Neural cell (in vitro differentiated cells): ENCODE data around the gene DENND11. TPM values are rescaled to one million over a fixed set of nuclear protein-coding genes. Genes with fewer than 3 reads are reported as not detected.

Experiments
- H2AFZ ChIP-seq: fragments of 200-600, 300-800 bp; sonication (generic), shearing (Covaris generic); 2 replicates; pipeline ENCODE4 v1.6.0; 2014; ENCODE audit warnings: low read depth, mild to moderate bottlenecking, antibody characterized with exemption, low read length, moderate library complexity
- H3F3A ChIP-seq: fragments of 200-600 bp; shearing (Covaris generic); 2 replicates; pipeline ENCODE4 v1.6.1; 2016; ENCODE audit warnings: mild to moderate bottlenecking, moderate library complexity, mixed read lengths, antibody characterized with exemption, low read length; ENCODE audit not compliant: insufficient read depth, poor library complexity, severe bottlenecking
- H3K27ac ChIP-seq: fragments of 200-600, 300-800 bp; sonication (generic), shearing (Covaris generic); 2 replicates; pipeline ENCODE4 v1.5.1; 2014; ENCODE audit warnings: mild to moderate bottlenecking, low read length, moderate library complexity
- H3K27me3 ChIP-seq: fragments of 300-800, 200-600 bp; sonication (generic), shearing (Covaris generic); 2 replicates; pipeline ENCODE4 v1.6.0; 2014; ENCODE audit warnings: mild to moderate bottlenecking, low read depth, low read length, moderate library complexity; ENCODE audit not compliant: insufficient read depth
- H3K36me3 ChIP-seq: fragments of 300-800, 200-600 bp; sonication (generic), shearing (Covaris generic); 2 replicates; pipeline ENCODE4 v1.5.1; 2014; ENCODE audit warnings: mild to moderate bottlenecking, antibody characterized with exemption, low read length, moderate library complexity; ENCODE audit not compliant: insufficient read depth
- H3K4me2 ChIP-seq: fragments of 300-800, 200-600 bp; sonication (generic), shearing (Covaris generic); 2 replicates; pipeline ENCODE4 v1.6.0; 2014; ENCODE audit warnings: mild to moderate bottlenecking, low read length
- H3K4me3 ChIP-seq: fragments of 300-800, 200-600 bp; sonication (generic), shearing (Covaris generic); 2 replicates; pipeline ENCODE4 v1.5.1; 2014; ENCODE audit warnings: mild to moderate bottlenecking, low read length, moderate library complexity
- H3K79me2 ChIP-seq: fragments of 200-600 bp; shearing (Covaris generic); replicated peaks from 2 replicates; pipeline ENCODE4 v1.6.0; 2014; ENCODE audit warnings: mild to moderate bottlenecking, low read length, moderate library complexity; ENCODE audit not compliant: insufficient read depth
- H3K9ac ChIP-seq: fragments of 300-800, 200-600 bp; sonication (generic), shearing (Covaris generic); 2 replicates; pipeline ENCODE4 v1.6.1; 2016; ENCODE audit warnings: mild to moderate bottlenecking, low read length, mixed read lengths
- H3K9me2 ChIP-seq: fragments of 200-600 bp; shearing (Covaris generic); 2 replicates; pipeline ENCODE4 v1.6.1; 2016; ENCODE audit warnings: mild to moderate bottlenecking, low read length, mixed read lengths; ENCODE audit not compliant: insufficient read depth
- H3K9me3 ChIP-seq: fragments of 200-600, 300-800 bp; sonication (generic), shearing (Covaris generic); 2 replicates; pipeline ENCODE4 v1.6.1; 2016; ENCODE audit warnings: mild to moderate bottlenecking, mixed run types, low read length, moderate library complexity, mixed read lengths
- H4K20me1 ChIP-seq: fragments of 200-600 bp; shearing (Covaris generic); 2 replicates; pipeline ENCODE4 v1.6.1; 2016; ENCODE audit warnings: mild to moderate bottlenecking, mixed run types; ENCODE audit not compliant: insufficient read depth
- EP300 ChIP-seq: fragments of 450-650 bp; conservative IDR thresholded peaks from 2 replicates; pipeline ENCODE4 v1.6.1; 2014; ENCODE audit warnings: antibody characterized with exemption, mild to moderate bottlenecking, moderate library complexity; ENCODE audit not compliant: poor library complexity, severe bottlenecking
- EZH2 ChIP-seq: fragments of 200-600, 300-800 bp; shearing (Covaris generic), sonication (generic); IDR thresholded peaks from 2 replicates; pipeline ENCODE4 v1.6.1; 2014; ENCODE audit warnings: antibody characterized with exemption, low read length, borderline replicate concordance, mild to moderate bottlenecking; ENCODE audit not compliant: insufficient read depth, poor library complexity, severe bottlenecking
- MXI1 ChIP-seq: fragments of 450-650 bp; conservative IDR thresholded peaks from 2 replicates; pipeline ENCODE4 v1.6.1; 2014; ENCODE audit warnings: antibody characterized with exemption, mild to moderate bottlenecking; ENCODE audit not compliant: poor library complexity, severe bottlenecking
- POLR2AphosphoS5 ChIP-seq: IDR thresholded peaks from 2 replicates; pipeline ENCODE4 v1.6.1; 2012
- RAD21 ChIP-seq: fragments of 450-650 bp; conservative IDR thresholded peaks from 2 replicates; pipeline ENCODE4 v1.6.1; 2014; ENCODE audit warnings: antibody characterized with exemption, mild to moderate bottlenecking, moderate library complexity
- SMC3 ChIP-seq: fragments of 450-650 bp; conservative IDR thresholded peaks from 2 replicates; pipeline ENCODE4 v1.6.1; 2014; ENCODE audit warnings: antibody characterized with exemption, mild to moderate bottlenecking, moderate library complexity; ENCODE audit not compliant: poor library complexity
- TAF1 ChIP-seq: IDR thresholded peaks from 2 replicates; pipeline ENCODE4 v1.6.1; 2012; ENCODE audit warnings: low read depth
- polyA plus RNA-seq: library from polyadenylated mRNA; depleted of rRNA; stranded (reverse); fragments of >200 nt; gene quantifications from 2 replicates; pipeline ENCODE4 v1.2.3, GENCODE V29; 2014
- TF ChIP-seq, protein P1 (sequence below): IDR thresholded peaks from 2 replicates; pipeline ENCODE4 v1.6.1; 2012; ENCODE audit warnings: borderline replicate concordance
- TF ChIP-seq, protein P2 (sequence below): fragments of 450-650 bp; IDR thresholded peaks from 2 replicates; pipeline ENCODE4 v1.5.1; 2014; ENCODE audit warnings: antibody characterized with exemption, mild to moderate bottlenecking, moderate library complexity; ENCODE audit not compliant: poor library complexity, severe bottlenecking

DENND11 gene
- polyA plus RNA-seq, 1 donor from 2014 or later: 24.5 TPM

DNA sequence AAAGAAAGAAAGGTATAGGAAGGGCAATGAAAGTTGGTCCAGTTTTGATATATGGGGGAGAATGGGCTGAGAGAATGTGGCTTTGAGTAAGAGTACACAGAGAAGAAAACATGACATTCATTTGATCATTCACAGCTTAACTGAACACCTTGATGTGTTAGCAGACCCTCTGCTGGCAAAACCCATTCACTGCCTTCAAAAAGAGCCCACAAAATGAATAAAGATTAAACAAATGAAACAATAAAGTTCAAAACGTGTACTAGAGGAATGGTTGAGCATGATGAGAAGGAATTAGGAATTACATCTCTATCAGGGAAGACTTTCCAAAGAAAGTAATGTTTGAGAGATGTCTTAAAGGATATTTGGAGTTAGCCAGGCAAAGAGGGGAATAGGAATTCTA lies 8.3 kb upstream of the DENND11 start:
- Histone ChIP-seq H3K9ac (no peak overlapping the region), H4K20me1 (no peaks in the 10 kb centered on the region), H3F3A (no peaks in the 10 kb centered on the region), H3K27ac (no peak overlapping the region), H3K4me3 (no peak overlapping the region), H3K9me3 (no peaks in the 10 kb centered on the region), H3K79me2 (no peaks in the 10 kb centered on the region), H3K27me3 (no peaks in the 10 kb centered on the region), H3K9me2 (no peaks in the 10 kb centered on the region), H2AFZ (no peak overlapping the region), H3K36me3 (no peaks in the 10 kb centered on the region), H3K4me2 (no peak overlapping the region)
- no peak for TF ChIP-seq SMC3
- no peak for TF ChIP-seq TAF1
- TF ChIP-seq RAD21: no peak
- TF ChIP-seq EP300: no peak
- no peak for TF ChIP-seq EZH2
- TF ChIP-seq, protein P1, sequence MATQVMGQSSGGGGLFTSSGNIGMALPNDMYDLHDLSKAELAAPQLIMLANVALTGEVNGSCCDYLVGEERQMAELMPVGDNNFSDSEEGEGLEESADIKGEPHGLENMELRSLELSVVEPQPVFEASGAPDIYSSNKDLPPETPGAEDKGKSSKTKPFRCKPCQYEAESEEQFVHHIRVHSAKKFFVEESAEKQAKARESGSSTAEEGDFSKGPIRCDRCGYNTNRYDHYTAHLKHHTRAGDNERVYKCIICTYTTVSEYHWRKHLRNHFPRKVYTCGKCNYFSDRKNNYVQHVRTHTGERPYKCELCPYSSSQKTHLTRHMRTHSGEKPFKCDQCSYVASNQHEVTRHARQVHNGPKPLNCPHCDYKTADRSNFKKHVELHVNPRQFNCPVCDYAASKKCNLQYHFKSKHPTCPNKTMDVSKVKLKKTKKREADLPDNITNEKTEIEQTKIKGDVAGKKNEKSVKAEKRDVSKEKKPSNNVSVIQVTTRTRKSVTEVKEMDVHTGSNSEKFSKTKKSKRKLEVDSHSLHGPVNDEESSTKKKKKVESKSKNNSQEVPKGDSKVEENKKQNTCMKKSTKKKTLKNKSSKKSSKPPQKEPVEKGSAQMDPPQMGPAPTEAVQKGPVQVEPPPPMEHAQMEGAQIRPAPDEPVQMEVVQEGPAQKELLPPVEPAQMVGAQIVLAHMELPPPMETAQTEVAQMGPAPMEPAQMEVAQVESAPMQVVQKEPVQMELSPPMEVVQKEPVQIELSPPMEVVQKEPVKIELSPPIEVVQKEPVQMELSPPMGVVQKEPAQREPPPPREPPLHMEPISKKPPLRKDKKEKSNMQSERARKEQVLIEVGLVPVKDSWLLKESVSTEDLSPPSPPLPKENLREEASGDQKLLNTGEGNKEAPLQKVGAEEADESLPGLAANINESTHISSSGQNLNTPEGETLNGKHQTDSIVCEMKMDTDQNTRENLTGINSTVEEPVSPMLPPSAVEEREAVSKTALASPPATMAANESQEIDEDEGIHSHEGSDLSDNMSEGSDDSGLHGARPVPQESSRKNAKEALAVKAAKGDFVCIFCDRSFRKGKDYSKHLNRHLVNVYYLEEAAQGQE: no peak
- no peak for TF ChIP-seq MXI1
- no peak for TF ChIP-seq POLR2AphosphoS5
- TF ChIP-seq, protein P2, sequence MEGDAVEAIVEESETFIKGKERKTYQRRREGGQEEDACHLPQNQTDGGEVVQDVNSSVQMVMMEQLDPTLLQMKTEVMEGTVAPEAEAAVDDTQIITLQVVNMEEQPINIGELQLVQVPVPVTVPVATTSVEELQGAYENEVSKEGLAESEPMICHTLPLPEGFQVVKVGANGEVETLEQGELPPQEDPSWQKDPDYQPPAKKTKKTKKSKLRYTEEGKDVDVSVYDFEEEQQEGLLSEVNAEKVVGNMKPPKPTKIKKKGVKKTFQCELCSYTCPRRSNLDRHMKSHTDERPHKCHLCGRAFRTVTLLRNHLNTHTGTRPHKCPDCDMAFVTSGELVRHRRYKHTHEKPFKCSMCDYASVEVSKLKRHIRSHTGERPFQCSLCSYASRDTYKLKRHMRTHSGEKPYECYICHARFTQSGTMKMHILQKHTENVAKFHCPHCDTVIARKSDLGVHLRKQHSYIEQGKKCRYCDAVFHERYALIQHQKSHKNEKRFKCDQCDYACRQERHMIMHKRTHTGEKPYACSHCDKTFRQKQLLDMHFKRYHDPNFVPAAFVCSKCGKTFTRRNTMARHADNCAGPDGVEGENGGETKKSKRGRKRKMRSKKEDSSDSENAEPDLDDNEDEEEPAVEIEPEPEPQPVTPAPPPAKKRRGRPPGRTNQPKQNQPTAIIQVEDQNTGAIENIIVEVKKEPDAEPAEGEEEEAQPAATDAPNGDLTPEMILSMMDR: no peak

DNA sequence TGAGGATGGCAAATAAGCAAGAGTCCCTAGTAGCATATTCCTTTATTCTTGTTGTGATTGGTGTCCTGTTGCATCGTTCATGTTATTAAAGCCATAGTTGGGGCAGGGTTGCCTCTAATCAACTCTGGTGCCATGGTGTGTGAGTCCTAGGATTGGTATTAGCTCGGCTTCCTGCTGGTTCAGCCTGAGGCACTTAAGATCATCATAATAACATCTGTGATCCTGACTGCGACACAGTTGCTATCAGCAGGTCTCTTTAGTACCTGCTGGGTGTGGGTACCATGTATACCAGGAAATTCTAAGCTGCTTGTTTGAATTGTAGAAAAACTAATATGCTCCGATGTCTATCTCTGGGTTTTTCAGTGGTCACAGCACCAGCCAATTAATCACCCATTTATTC lies 7.8 kb upstream of the DENND11 start:
- Histone ChIP-seq H3K4me2 (no peak overlapping the region), H3K27me3 (no peaks in the 10 kb centered on the region), H3K9ac (no peak overlapping the region), H3K36me3 (no peaks in the 10 kb centered on the region), H3K79me2 (no peaks in the 10 kb centered on the region), H3F3A (no peaks in the 10 kb centered on the region), H3K9me2 (no peaks in the 10 kb centered on the region), H3K4me3 (no peak overlapping the region), H2AFZ (no peak overlapping the region), H4K20me1 (no peaks in the 10 kb centered on the region), H3K27ac (no peak overlapping the region), H3K9me3 (no peaks in the 10 kb centered on the region)
- TF ChIP-seq MXI1 (no peak), EP300 (no peak), EZH2 (no peak), TAF1 (no peak), POLR2AphosphoS5 (no peak), RAD21 (no peak), SMC3 (no peak)
- TF ChIP-seq, protein P2: no peak
- TF ChIP-seq, protein P1: no peak
